Measurements from ENCODE around the gene DCAF11.

GRCh38 chr14:24098229-24098926, 16.2 kb upstream of the DCAF11 start:
- TF ChIP-seq, protein P1, sequence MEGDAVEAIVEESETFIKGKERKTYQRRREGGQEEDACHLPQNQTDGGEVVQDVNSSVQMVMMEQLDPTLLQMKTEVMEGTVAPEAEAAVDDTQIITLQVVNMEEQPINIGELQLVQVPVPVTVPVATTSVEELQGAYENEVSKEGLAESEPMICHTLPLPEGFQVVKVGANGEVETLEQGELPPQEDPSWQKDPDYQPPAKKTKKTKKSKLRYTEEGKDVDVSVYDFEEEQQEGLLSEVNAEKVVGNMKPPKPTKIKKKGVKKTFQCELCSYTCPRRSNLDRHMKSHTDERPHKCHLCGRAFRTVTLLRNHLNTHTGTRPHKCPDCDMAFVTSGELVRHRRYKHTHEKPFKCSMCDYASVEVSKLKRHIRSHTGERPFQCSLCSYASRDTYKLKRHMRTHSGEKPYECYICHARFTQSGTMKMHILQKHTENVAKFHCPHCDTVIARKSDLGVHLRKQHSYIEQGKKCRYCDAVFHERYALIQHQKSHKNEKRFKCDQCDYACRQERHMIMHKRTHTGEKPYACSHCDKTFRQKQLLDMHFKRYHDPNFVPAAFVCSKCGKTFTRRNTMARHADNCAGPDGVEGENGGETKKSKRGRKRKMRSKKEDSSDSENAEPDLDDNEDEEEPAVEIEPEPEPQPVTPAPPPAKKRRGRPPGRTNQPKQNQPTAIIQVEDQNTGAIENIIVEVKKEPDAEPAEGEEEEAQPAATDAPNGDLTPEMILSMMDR (conservative IDR thresholded peaks at IDR 0.05; ENCODE audit: low read depth, low read length): no peak
- TF ChIP-seq EZH2 (IDR thresholded peaks at IDR 0.05; ENCODE audit: borderline replicate concordance, low read depth, low read length, poor library complexity, severe bottlenecking): no peak
